BE2C (cell line): ENCODE data around the gene NUP93.

Source experiments
- DNase-seq: peaks from one replicate; pipeline ENCODE4 v3.0.0-alpha.2; 2020
- H3K27me3 ChIP-seq: fragments of 250-450 bp; sonication (Bioruptor Pico); 2 replicates; pipeline ENCODE4 v1.5.1; 2020; ENCODE audit warnings: mild to moderate bottlenecking
- H3K36me3 ChIP-seq: fragments of 250-450 bp; sonication (Bioruptor Pico); 2 replicates; pipeline ENCODE4 v1.5.1; 2020; ENCODE audit warnings: mild to moderate bottlenecking
- H3K4me1 ChIP-seq: fragments of 250-450 bp; sonication (Bioruptor Pico); 2 replicates; pipeline ENCODE4 v1.5.1; 2020
- H3K4me3 ChIP-seq: 2 replicates; pipeline ENCODE4 v1.5.1; 2011; ENCODE audit warnings: low read depth, low read length
- H3K9me3 ChIP-seq: fragments of 250-450 bp; sonication (Bioruptor Pico); 2 replicates; pipeline ENCODE4 v1.5.1; 2020
- CTCF ChIP-seq: IDR thresholded peaks from 2 replicates; pipeline ENCODE4 v1.5.1; 2012; ENCODE audit warnings: mild to moderate bottlenecking, low read depth, low read length

NUP93 gene

GRCh38 chr16:56743840-56744239 is 13.9 kb downstream of the NUP93 start:
- no peak overlapping the region for H3K4me3 ChIP-seq
- peak; percentile 56 for DNase-seq
- peaks cover 4% of the 10 kb centered on the region for H3K36me3 ChIP-seq
- TF ChIP-seq CTCF = peak; percentile 8; the same call in 1 of the 2 replicates
- H3K9me3 ChIP-seq = no peaks in the 10 kb centered on the region
- peaks cover 8% of the 10 kb centered on the region for H3K4me1 ChIP-seq
- H3K27me3 ChIP-seq = no peaks in the 10 kb centered on the region

- DNase-seq = no peak
- no peak for TF ChIP-seq CTCF
- Histone ChIP-seq H3K4me1 (peaks cover 13% of the 10 kb centered on the region), H3K27me3 (no peaks in the 10 kb centered on the region), H3K36me3 (peaks cover 10% of the 10 kb centered on the region), H3K9me3 (no peaks in the 10 kb centered on the region), H3K4me3 (no peak overlapping the region)
Measured at GRCh38 chr16:56744996-56745640, 15.2 kb downstream of the NUP93 start.

- Histone ChIP-seq H3K4me3 (no peak overlapping the region), H3K36me3 (peaks cover 13% of the 10 kb centered on the region), H3K4me1 (peaks cover 13% of the 10 kb centered on the region), H3K9me3 (no peaks in the 10 kb centered on the region), H3K27me3 (no peaks in the 10 kb centered on the region)
- no peak for TF ChIP-seq CTCF
- no peak for DNase-seq
Measured at GRCh38 chr16:56747486-56748045, 17.6 kb downstream of the NUP93 start.

GRCh38 chr16:56748191-56748590 is 18.3 kb downstream of the NUP93 start:
- peaks cover 13% of the 10 kb centered on the region for H3K4me1 ChIP-seq
- H3K36me3 ChIP-seq = peaks cover 16% of the 10 kb centered on the region
- no peaks in the 10 kb centered on the region for H3K9me3 ChIP-seq
- no peak for TF ChIP-seq CTCF
- H3K4me3 ChIP-seq = peak overlapping the region; percentile 23; the same call in 1 of the 2 replicates
- DNase-seq = peak; percentile 80
- H3K27me3 ChIP-seq = no peaks in the 10 kb centered on the region

GRCh38 chr16:56748826-56749225 is 18.9 kb downstream of the NUP93 start:
- H3K27me3 ChIP-seq = no peaks in the 10 kb centered on the region
- TF ChIP-seq CTCF = no peak
- peak overlapping the region; percentile 23; the same call in 1 of the 2 replicates for H3K4me3 ChIP-seq
- peaks cover 16% of the 10 kb centered on the region for H3K36me3 ChIP-seq
- no peaks in the 10 kb centered on the region for H3K9me3 ChIP-seq
- H3K4me1 ChIP-seq = peaks cover 10% of the 10 kb centered on the region
- no peak for DNase-seq
